ENCODE results near the gene CFAP97. TPM values are rescaled to one million over a fixed set of nuclear protein-coding genes. Genes with fewer than 3 reads are reported as not detected.

CFAP97 gene
- total RNA-seq, 4 donors from 2014 or later: 26.7 to 33.0 (median 30.9) TPM

- H3K4me1 ChIP-seq: no peaks in the 10 kb centered on the region
- no peak overlapping the region for H3K4me3 ChIP-seq
- 33% methylated on average over 3 of the region's 3 CpGs for WGBS
- TF ChIP-seq, protein P1, sequence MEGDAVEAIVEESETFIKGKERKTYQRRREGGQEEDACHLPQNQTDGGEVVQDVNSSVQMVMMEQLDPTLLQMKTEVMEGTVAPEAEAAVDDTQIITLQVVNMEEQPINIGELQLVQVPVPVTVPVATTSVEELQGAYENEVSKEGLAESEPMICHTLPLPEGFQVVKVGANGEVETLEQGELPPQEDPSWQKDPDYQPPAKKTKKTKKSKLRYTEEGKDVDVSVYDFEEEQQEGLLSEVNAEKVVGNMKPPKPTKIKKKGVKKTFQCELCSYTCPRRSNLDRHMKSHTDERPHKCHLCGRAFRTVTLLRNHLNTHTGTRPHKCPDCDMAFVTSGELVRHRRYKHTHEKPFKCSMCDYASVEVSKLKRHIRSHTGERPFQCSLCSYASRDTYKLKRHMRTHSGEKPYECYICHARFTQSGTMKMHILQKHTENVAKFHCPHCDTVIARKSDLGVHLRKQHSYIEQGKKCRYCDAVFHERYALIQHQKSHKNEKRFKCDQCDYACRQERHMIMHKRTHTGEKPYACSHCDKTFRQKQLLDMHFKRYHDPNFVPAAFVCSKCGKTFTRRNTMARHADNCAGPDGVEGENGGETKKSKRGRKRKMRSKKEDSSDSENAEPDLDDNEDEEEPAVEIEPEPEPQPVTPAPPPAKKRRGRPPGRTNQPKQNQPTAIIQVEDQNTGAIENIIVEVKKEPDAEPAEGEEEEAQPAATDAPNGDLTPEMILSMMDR (IDR thresholded peaks at IDR 0.05): no peak
- TF ChIP-seq EP300 (IDR thresholded peaks at IDR 0.05) (no peak), POLR2AphosphoS5 (IDR thresholded peaks at IDR 0.05) (no peak), POLR2A (IDR thresholded peaks at IDR 0.05) (no peak)
- peaks cover 13% of the 10 kb centered on the region for H3K36me3 ChIP-seq
- DNase-seq (ENCODE audit: low spot score in 2 of 2): no peak
- no peaks in the 10 kb centered on the region for H3K27me3 ChIP-seq
- no peak overlapping the region for H3K27ac ChIP-seq
- H3K9me3 ChIP-seq: no peaks in the 10 kb centered on the region
Measured at GRCh38 chr4:185186769-185187168, 17.0 kb downstream of the CFAP97 start.

GRCh38 chr4:185183622-185184281 is 20.0 kb downstream of the CFAP97 start:
- no peak for TF ChIP-seq POLR2AphosphoS5 (IDR thresholded peaks at IDR 0.05)
- TF ChIP-seq, protein P1 (IDR thresholded peaks at IDR 0.05): peak; percentile 64 to 79
- no peaks in the 10 kb centered on the region for H3K4me1 ChIP-seq
- 44% methylated on average over 6 of the region's 6 CpGs for WGBS
- peaks cover 1% of the 10 kb centered on the region for H3K36me3 ChIP-seq
- peak; percentile 81 to 91 for DNase-seq (ENCODE audit: low spot score in 2 of 2)
- no peaks in the 10 kb centered on the region for H3K9me3 ChIP-seq
- no peak overlapping the region for H3K4me3 ChIP-seq
- no peaks in the 10 kb centered on the region for H3K27me3 ChIP-seq
- no peak overlapping the region for H3K27ac ChIP-seq

DNA sequence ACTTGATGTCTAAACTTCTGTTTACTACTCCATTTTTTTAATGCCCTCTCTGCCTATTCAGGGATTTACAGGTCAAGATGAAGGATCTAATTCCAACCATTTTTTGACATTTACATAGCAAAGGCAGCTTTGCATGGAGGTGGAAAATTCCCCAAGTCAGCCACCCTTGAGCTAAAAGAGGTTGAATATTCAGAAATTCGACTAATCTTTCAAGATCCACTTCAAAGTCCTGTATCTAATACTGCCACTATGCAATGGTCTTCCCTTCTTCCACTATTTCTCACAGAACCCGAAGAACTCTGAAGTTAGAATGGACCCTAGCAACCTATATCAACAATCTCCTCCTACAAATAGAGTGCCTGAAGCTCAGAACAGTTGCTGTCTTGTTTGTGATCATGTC is 21.6 kb downstream of the CFAP97 start:
- 74% methylated on average over 2 of the region's 2 CpGs for WGBS
- H3K4me1 ChIP-seq: no peaks in the 10 kb centered on the region
- no peak overlapping the region for H3K4me3 ChIP-seq
- H3K36me3 ChIP-seq: no peaks in the 10 kb centered on the region
- no peaks in the 10 kb centered on the region for H3K27me3 ChIP-seq
- H3K27ac ChIP-seq: no peak overlapping the region
- H3K9me3 ChIP-seq: no peaks in the 10 kb centered on the region
- DNase-seq (ENCODE audit: low spot score in 2 of 2): no peak
- TF ChIP-seq, protein P1 (IDR thresholded peaks at IDR 0.05): no peak
- TF ChIP-seq EP300 (IDR thresholded peaks at IDR 0.05): no peak
- no peak for TF ChIP-seq POLR2AphosphoS5 (IDR thresholded peaks at IDR 0.05)
- no peak for TF ChIP-seq POLR2A (IDR thresholded peaks at IDR 0.05)

DNA sequence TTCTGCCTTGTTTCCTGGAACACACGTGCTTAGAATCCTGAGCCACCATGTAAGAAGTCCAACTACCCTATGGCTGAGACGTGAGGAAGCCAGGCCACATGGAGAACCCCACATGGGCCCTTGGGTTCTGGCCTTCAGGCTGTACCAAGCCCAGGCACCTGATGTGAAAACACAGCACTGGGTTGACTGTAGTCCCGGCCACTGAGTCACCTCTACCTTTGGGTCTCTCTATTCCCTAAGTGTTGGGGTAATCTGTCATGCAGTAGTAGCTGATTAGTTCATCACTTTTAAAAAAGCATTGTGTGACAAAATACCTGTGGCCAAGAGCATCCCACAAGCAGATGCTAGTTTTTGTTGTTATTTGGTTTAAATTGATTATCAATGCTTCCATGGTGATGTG is 24.3 kb downstream of the CFAP97 start:
- H3K36me3 ChIP-seq: peaks cover 10% of the 10 kb centered on the region
- H3K27ac ChIP-seq: no peak overlapping the region
- no peaks in the 10 kb centered on the region for H3K9me3 ChIP-seq
- no peak for TF ChIP-seq EP300 (IDR thresholded peaks at IDR 0.05)
- TF ChIP-seq POLR2A (IDR thresholded peaks at IDR 0.05): no peak
- no peak for TF ChIP-seq POLR2AphosphoS5 (IDR thresholded peaks at IDR 0.05)
- TF ChIP-seq, protein P1 (IDR thresholded peaks at IDR 0.05): no peak
- no peaks in the 10 kb centered on the region for H3K27me3 ChIP-seq
- no peak overlapping the region for H3K4me3 ChIP-seq
- H3K4me1 ChIP-seq: no peaks in the 10 kb centered on the region
- 83% methylated on average over 3 of the region's 3 CpGs for WGBS
- DNase-seq (ENCODE audit: low spot score in 2 of 2): no peak

- Histone ChIP-seq H3K27ac (no peak overlapping the region), H3K9me3 (no peaks in the 10 kb centered on the region), H3K27me3 (no peaks in the 10 kb centered on the region), H3K4me3 (no peak overlapping the region), H3K4me1 (no peaks in the 10 kb centered on the region), H3K36me3 (peaks cover 42% of the 10 kb centered on the region)
- TF ChIP-seq POLR2AphosphoS5 (IDR thresholded peaks at IDR 0.05): no peak
- TF ChIP-seq EP300 (IDR thresholded peaks at IDR 0.05): no peak
- TF ChIP-seq POLR2A (IDR thresholded peaks at IDR 0.05): no peak
- TF ChIP-seq, protein P1 (IDR thresholded peaks at IDR 0.05): no peak
- WGBS: 82% methylated on average over 2 of the region's 2 CpGs
- DNase-seq (ENCODE audit: low spot score in 2 of 2): no peak
Measured at GRCh38 chr4:185171373-185172071, 32.3 kb downstream of the CFAP97 start.
